ENCODE results near the gene ADGB. TPM values are rescaled to one million over a fixed set of nuclear protein-coding genes. Genes with fewer than 3 reads are reported as not detected.

Gene ADGB
- total and polyA plus RNA-seq, 2 donors (not counting 1 experiment from before 2014, with no cell fraction given), result not detected

- no CpG with 5 or more reads among the region's 4 CpGs for WGBS (ENCODE audit: insufficient coverage)
- Histone ChIP-seq H3K9ac (ENCODE audit: low read length) (no peak overlapping the region), H3K36me3 (replicated peaks in 1 of 2; ENCODE audit: control extremely low read depth in 1 of 2, control insufficient read depth in 1 of 2, extremely low read depth in 1 of 2, insufficient read depth in 2 of 2, low read length in 1 of 2) (no peaks in the 10 kb centered on the region), H3K79me2 (ENCODE audit: control insufficient read depth, insufficient read depth, low read length) (no peaks in the 10 kb centered on the region), H3K27me3 (replicated peaks in 1 of 4; ENCODE audit: control extremely low read depth in 1 of 4, control insufficient read depth in 3 of 4, insufficient read depth in 4 of 4, low read length in 3 of 4) (no peaks in the 10 kb centered on the region), H2AFZ (ENCODE audit: insufficient read depth, low read depth, low read length, poor library complexity, severe bottlenecking) (no peak overlapping the region), H3K27ac (ENCODE audit: low read length in 2 of 2) (no peak overlapping the region), H3K4me2 (replicated peaks; ENCODE audit: low read depth, low read length, poor library complexity, severe bottlenecking) (no peak overlapping the region), H4K20me1 (ENCODE audit: control insufficient read depth, insufficient read depth, low read length, poor library complexity, severe bottlenecking) (no peaks in the 10 kb centered on the region), H3K4me3 (ENCODE audit: control extremely low read depth in 1 of 5, extremely low read depth in 1 of 5, insufficient read depth in 1 of 5, low read depth in 2 of 5, low read length in 4 of 5) (no peak overlapping the region), H3K9me3 (ENCODE audit: control extremely low read depth in 1 of 3, control insufficient read depth in 2 of 3, insufficient read depth in 1 of 3, low read length in 2 of 3) (no peaks in the 10 kb centered on the region), H3K4me1 (ENCODE audit: control insufficient read depth in 2 of 2, insufficient read depth in 2 of 2, low read length in 2 of 2) (no peaks in the 10 kb centered on the region)
- Mint-ChIP-seq H3K9me3 (ENCODE audit: insufficient read depth) (no peaks in the 10 kb centered on the region), H3K4me3 (no peak overlapping the region), H3K4me1 (no peaks in the 10 kb centered on the region), H3K27ac (no peak overlapping the region), H3K27me3 (no peaks in the 10 kb centered on the region)
- no peak for ATAC-seq (ENCODE audit: low read depth)
- no peak for DNase-seq
- intact Hi-C loops (cut with micrococcal nuclease), result no loop called here
- ChIA-PET POLR2A (no interaction called here), CTCF (no interaction called here)
- TF ChIP-seq EZH2 (IDR thresholded peaks at IDR 0.05; ENCODE audit: borderline replicate concordance, insufficient read depth, low read depth, low read length, poor library complexity, severe bottlenecking) (no peak), CTCF (IDR thresholded peaks at IDR 0.05) (no peak)
These were observed 120.6 kb downstream of the ADGB start for GRCh38 chr6:146719387-146719786.

GRCh38 chr6:146739696-146740095 lies 140.9 kb downstream of the ADGB start:
- H3K27me3 Mint-ChIP-seq, result no peaks in the 10 kb centered on the region
- DNase-seq (no peak), ATAC-seq (ENCODE audit: low read depth) (no peak)
- no peak overlapping the region for H3K4me3 Mint-ChIP-seq
- no peaks in the 10 kb centered on the region for H3K36me3 ChIP-seq (replicated peaks in 1 of 2; ENCODE audit: control extremely low read depth in 1 of 2, control insufficient read depth in 1 of 2, extremely low read depth in 1 of 2, insufficient read depth in 2 of 2, low read length in 1 of 2)
- no peaks in the 10 kb centered on the region for H3K4me1 Mint-ChIP-seq
- no peak overlapping the region for H2AFZ ChIP-seq (ENCODE audit: insufficient read depth, low read depth, low read length, poor library complexity, severe bottlenecking)
- no peak overlapping the region for H3K27ac ChIP-seq (ENCODE audit: low read length in 2 of 2)
- CTCF ChIA-PET, result no interaction called here
- H3K79me2 ChIP-seq (ENCODE audit: control insufficient read depth, insufficient read depth, low read length), result no peaks in the 10 kb centered on the region
- TF ChIP-seq EZH2 (IDR thresholded peaks at IDR 0.05; ENCODE audit: borderline replicate concordance, insufficient read depth, low read depth, low read length, poor library complexity, severe bottlenecking) (no peak), CTCF (IDR thresholded peaks at IDR 0.05) (no peak)
- no peaks in the 10 kb centered on the region for H4K20me1 ChIP-seq (ENCODE audit: control insufficient read depth, insufficient read depth, low read length, poor library complexity, severe bottlenecking)
- POLR2A ChIA-PET, result no interaction called here
- whole genome bisulfite sequencing (ENCODE audit: insufficient coverage), result 68% methylated on average over 3 of the region's 3 CpGs
- no peaks in the 10 kb centered on the region for H3K9me3 Mint-ChIP-seq (ENCODE audit: insufficient read depth)
- no peaks in the 10 kb centered on the region for H3K4me1 ChIP-seq (ENCODE audit: control insufficient read depth in 2 of 2, insufficient read depth in 2 of 2, low read length in 2 of 2)
- no peak overlapping the region for H3K4me3 ChIP-seq (ENCODE audit: control extremely low read depth in 1 of 5, extremely low read depth in 1 of 5, insufficient read depth in 1 of 5, low read depth in 2 of 5, low read length in 4 of 5)
- intact Hi-C loops (cut with micrococcal nuclease), result no loop called here
- H3K9ac ChIP-seq (ENCODE audit: low read length), result no peak overlapping the region
- H3K27me3 ChIP-seq (replicated peaks in 1 of 4; ENCODE audit: control extremely low read depth in 1 of 4, control insufficient read depth in 3 of 4, insufficient read depth in 4 of 4, low read length in 3 of 4), result no peaks in the 10 kb centered on the region
- H3K4me2 ChIP-seq (replicated peaks; ENCODE audit: low read depth, low read length, poor library complexity, severe bottlenecking), result no peak overlapping the region
- no peaks in the 10 kb centered on the region for H3K9me3 ChIP-seq (ENCODE audit: control extremely low read depth in 1 of 3, control insufficient read depth in 2 of 3, insufficient read depth in 1 of 3, low read length in 2 of 3)
- H3K27ac Mint-ChIP-seq, result no peak overlapping the region

All from B cell (primary cell).